ENCODE data around the gene PRRX1.

The PRRX1 gene

DNA sequence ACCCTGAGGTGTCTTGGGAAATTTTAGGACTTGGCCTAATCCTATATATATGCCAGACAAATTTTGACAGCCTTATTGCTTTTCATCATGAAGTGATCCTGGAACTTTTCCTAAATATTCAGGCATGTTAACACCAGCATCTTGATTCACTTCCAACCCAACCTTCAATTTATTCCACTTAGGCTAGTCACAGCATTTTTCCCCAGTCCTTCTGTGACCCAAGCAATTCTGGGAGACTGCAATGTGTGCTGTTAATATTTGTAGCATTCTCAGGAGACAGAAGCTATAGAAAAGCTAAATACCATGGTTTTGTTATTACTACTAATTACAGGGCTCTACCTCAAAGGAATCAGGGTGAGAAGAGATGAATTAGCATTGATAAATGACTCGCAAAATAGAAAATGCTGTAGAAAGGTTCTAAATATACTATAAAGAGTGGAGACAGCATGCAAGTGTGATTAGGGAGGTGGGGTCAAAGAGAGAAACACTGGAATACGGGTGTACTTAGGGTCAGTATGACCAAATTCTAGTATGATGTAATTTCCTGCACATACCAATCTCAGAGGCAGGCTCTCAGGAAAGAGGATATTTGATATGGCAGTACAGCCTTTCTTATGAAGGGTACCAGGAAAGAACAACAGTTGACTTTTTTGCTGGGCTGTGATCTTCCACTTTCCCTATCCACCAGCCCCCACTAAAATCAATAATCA lies 29.1 kb downstream of the PRRX1 start:
- DNase-seq: peak; percentile 93

DNA sequence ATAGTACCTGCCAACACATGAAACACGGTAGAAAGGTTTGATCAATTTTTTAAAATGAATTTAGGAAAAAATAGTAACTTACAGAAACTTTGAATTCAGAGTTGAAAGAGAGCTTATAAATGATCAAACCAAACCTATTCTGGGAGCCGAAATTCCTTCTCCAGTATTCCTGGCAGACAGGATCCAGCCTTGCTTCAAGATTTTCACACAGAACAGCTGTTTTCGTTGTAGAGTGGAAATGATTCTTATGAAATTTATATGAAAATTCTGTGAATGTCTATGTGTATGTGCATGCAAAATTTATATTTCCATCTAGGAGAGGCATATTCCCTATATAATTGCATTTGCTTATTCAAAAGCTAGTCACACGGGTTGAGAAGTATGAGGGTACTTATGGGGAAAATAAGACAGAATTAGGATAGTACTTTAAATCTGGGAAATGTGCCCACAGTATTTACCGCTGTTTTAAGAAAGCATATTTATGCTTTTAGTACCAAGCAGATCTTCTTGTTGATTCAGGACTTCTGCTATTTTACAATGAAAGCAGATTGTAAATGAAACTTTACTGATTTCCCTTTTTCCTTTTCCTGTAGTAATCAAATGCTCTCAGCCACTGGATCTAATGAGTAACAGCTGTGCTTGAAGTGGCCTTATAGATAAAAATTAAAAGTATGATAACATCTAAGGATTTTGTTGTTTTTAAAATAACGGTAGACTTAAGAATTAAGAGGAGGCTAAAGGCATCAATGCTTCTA lies 30.4 kb downstream of the PRRX1 start:
- DNase-seq: peak; percentile 57

DNA sequence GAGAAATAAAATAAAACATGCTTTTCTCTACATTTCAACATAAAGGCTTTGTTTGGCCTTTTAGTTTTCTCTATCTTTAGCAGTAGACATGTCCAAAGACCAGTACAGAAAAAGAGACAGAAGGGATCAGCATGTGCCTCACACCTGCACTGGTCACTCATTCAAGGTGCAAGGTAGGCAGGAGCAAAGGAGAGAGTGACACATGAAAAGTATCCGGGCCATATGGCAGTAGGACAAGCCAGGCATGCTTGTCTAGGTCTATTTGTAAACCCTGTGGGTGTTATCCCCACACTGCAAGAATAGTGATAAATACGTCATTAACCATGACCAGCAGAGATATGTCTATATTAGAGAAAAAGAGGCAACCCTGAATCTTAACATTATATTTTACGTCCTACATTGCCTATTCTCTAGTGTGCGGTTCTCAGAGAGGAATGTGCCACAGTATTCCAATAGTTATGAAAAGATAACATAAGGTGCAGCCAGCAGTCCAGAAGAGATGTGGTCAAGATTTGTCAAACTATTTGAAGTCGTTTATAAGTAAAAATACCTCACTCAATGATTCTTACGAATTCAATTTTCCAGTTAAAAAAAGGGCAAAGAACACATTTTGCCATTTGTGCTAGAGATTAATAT lies 32.1 kb downstream of the PRRX1 start:
- no peak for DNase-seq

DNA sequence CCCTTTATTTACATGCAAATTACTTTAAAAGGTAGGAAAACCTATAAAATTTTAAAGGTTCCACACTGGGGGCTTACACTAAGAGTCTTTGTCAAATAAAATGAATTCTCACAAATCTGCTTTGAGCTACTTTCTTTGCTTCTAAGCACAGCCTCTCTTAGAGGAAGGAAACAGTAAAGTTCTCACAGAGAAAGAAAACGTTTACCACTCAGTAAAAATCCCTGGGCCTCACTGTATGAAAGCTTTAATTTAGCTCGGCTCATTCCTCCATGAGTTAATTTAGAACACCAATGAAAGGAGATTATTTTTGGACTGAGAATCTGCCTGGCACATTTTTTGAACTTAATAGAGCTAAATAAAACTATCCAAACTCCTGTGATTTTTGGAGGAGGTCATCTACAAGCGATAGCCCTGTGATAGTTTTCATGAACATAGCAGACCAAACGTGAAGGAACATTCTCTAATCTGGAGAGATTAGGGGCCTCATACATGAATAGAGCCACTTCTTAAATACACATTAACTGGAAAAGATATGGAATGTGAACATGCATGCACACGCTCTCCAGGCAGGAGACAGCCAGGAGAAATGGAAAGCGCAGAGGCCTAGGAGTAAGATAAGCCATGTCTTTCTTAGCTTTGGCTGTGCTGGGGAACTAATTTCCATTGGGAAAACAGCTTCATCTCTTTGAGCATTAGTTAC lies 32.8 kb downstream of the PRRX1 start:
- DNase-seq: no peak

DNA sequence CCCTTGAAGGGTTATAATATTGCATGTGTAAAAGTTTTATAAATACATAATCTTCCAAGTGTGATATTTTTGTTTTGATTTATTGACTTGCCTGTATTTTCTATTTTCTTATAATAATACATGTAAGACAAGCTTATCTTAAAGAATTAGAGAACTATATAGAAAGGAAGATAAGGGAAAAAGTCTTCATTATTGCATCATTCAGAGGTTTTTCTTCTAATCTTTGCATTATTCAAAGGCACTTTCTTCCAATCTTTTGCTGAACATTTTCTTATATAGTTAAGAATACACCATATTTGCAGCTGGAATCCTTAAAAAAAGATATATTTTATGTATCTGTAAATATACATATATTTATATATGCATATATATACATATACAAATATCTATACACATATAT lies 33.4 kb downstream of the PRRX1 start:
- DNase-seq: no peak

DNA sequence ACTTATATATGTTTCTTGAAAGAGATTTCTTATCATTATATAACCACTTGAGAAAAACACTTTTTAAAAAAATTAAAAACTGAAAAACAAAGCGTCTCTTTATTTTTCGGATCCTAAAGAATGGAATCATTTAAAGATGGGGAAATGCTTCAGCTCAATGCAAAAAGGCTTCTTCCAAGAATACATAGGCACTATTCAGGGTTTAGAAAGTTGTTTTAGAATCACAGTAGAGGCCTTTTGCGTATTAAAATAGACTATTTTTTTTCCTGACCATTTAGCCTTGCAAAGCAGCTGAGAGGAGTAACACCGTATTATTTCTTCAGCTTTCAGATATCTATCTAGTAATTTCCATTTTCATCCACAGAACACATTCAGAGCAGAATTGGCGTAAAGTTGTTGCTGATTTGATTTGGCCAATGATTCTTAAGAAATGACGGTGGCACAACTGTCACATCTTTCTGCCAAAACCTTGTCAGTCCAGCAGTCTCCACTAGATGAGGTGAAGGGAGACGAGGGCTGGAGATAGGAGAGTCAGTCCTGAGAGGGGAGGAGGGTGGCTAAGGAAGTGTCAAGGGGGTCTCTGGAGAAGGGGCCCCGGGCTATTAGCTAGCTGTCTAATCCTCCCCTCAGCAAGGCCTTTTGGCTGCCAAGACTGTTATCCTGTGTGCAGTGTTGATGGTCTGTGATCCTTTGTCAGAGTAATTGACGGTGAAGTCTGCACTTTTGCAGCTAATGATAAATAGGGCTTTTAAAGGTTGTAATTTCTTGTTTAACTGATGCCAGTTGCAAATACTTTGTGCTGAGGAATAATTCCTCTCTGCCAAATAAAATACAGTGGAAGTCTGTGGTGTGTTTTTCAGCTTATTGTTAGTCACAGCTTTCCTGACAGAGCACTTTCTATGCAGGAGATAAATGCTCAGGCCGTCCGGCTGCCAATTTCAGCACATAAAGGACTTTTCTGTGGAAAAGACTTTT lies 34.7 kb downstream of the PRRX1 start:
- peak; percentile 89 for DNase-seq

DNA sequence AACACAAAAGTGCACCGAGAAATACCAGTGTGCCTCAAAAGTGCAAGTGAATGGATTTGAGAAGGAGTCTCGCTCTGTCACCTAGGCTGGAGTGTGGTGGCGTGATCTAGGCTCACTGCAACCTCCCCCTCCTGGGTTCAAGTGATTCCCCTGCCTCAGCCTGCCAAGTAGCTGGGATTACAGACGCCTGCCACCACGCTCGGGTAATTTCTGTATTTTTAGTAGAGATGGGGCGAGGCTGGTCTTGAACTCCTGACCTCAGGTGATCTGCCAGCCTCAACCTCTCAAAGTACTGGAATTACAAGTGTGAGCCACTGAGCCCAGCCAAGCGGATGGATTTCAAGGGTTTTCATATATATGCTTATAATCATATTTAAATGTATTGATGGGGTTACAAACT lies 35.8 kb downstream of the PRRX1 start:
- DNase-seq: no peak

DNA sequence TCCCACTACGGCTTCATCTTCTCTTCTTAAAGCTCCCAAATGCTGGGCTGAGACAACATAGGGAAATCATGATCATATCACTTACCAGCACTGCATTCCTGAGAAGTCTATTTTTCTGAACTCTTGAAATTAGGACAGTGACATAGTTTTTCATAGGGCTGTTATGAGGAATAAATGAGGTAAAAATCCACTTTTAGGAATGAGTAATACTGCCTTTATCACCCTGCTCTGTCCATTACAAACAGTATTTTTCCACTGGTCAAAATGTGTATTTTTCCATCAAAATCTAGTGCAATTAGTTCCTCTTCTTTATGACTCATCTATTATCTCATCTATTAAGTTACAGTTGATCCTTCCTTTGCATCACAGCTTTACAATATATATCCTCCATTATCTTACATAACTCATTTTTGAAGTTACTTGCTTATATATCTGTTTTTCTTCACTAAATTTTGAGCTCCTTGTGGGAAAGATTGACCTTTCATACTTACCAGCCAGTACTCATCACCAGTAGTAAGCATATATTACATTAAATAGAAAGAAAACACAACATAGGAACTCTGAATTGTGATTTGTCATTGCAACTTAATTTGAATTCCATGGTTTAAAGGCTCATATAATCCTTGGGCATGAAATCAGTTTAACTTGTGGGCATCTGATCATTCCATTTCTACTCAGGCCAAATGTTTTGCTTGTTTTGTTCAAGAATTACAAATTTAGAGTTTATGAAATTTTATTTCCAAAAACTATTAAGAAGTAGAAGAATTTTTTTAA lies 37.1 kb downstream of the PRRX1 start:
- peak; percentile 47 for DNase-seq

DNA sequence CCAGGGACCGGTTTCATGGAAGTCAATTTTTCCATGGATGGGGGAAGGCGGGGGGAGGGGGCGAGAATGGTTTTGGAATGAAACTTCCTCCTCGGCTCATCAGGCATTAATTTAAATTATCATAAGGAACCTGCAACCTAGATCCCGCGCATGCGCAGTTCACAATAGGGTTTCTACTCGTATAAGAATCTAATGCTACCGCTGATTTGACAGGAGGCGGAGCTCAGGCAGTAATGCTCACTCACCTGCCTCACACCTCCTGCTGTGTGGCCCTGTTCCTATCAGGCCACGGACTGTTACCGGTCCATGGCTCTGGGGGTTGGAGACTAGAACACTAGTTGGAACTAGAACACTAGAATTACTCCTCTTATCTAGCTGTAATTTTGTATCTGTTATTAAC lies 38.0 kb downstream of the PRRX1 start:
- no peak for DNase-seq

DNA sequence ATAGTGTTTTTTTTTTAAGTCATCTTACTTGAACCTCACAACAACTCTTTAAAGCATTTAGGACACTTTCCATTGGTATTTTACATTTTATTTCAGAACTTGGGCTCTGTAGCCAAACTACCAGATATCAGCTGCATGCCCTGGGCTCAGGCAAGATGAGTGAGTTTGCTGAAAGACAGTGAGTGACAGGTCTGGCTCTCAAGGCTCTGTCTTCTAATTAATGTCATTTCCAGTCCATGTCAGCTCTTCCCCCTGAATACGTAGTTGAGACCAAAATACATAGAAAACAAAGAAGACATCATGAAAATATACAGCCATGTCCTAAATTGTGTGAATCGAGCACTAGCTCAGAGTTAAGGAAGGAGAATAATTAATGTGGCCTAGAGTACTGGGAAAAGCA lies 39.7 kb downstream of the PRRX1 start:
- no peak for DNase-seq

DNA sequence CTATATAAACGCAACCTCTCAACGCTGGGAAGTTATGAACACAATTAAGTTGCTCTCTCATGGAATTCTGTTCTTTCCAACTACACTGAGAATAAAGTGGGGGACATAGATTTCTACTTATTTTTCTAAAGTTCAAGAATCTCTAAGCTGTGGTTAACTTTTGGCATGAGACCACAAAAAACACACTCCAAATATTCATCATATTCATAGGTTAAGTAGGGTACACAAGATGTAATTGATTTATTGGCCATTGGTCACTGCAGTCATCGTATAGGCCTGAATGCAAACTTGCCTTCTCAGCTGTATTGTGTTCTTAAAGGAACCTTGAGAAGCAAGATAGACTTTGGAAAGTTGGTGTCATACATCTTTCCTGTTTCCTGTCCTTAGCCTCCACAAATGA lies 40.3 kb downstream of the PRRX1 start:
- peak; percentile 91 for DNase-seq

DNA sequence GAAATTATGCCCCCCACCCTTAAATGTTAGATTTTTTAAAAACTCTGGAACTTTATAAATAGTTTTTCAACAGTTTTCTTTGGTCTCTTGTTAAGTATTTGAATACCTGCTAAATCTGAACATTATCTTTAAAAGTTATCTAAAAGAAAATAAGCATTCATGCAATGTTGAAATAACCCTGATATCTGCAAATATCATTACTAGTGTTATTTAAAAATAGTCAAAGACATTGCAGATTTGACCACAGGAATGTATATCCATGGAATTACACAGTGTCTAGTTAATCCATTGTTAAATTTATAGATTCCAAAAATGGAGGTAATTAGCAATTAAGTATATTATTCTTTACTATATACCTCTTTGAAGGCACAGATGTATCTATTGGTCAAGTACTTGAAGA lies 42.0 kb downstream of the PRRX1 start:
- DNase-seq: no peak

DNA sequence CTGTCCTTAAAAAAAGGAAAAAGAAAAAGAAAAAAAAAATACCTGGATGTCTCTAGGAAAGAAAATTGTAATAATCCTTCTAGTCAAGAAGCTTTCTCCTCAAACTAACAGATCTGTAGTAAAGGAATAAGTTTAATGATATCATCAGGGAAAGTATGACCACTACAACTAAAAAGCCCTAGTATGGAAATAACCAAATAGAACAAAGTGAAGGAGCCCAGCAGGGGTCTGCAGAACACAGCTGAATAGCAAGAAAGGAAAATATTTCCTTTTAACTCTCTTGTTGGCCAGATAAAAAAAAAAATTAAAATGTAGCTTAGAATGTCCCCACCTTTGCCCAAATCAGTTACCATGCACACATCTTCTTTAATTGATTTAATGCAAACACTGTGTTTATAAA lies 43.2 kb downstream of the PRRX1 start:
- DNase-seq: no peak

DNA sequence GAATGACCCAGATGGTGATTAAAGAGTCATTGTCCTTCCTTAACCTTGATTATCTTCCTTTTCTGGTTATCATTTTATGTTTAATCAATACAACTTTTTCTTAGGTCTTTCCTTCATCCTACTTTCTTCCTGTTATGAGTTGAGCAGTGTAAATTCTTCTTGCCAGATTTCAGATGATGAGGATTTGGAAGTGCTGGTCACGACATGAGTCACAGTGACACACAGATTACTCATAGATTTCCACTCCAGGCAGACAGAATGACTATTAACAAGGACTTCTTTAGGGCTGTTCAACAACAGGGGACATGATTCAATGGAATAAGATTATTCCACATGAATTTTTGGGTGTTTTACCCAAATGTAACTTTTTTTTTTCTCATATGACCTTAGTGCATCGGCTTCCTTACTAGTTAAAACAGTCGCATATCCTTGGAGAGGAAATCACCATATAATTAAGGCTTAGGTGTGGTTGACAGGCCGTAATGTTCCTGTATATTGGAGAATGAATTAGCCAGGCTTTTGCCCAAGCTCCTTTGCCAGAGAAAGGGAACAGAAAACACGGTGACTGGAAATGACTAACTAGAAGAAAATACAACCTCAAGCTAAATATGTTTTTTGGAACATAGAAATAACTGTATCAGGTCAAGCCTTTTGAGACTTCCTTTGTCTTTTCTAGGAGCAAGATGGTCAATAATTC lies 44.2 kb downstream of the PRRX1 start:
- peak; percentile 97 for DNase-seq

DNA sequence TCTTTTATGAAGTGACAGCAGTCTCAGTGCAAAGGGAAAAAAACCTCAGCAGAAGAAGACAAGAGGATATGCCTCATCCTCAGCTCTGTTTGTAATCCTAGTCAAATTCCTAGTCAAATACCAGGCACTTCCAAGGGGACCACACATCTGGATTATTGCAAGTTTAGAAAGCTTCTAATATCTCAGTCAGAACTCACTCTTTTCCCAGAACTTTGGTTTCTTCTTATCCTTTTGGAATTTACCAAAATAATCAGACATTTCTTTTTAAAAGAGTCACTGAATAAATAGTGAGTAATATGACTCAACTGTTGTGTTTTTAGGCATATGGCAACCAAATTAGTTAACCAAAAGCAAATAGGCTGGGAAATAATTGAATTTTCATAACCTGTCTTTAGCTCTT lies 47.8 kb downstream of the PRRX1 start:
- DNase-seq: peak; percentile 96

DNA sequence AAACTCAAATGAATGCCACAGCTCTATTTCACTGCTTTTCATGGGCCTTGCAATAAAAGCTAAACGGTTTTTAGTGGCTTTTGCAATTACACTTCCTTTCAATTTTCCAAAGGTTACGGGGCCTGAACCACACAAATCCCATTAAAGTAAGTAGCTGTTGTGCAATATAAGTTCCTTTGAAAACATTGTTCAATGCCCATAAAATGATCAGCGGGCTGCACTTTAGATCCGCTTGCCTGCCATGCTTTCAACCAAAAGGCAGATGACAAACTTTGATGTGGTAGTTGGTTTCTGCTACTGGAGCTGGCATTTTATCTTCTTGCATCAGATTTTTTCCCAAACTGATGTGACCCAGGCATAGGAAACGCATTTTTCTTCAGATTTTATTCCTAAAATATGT lies 50.2 kb downstream of the PRRX1 start:
- no peak for DNase-seq

DNA sequence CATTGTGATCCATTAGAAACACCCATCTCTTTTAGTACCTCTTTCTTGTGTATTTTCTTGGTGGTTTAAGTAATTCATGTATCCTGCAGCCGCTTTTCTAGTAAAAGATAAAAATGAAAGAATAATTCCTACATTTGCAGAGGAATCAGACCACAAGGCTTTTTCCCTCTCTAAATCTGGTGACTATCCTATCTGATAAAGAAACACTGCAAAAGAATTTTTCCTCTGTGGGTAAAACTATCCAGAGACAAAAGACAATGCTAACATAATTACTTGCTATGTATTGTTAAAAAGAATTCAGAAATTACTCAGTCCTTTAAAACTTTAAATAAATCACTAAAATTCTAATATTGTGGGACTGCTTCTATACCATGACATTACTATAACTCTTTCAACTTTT lies 51.0 kb downstream of the PRRX1 start:
- DNase-seq: no peak

DNA sequence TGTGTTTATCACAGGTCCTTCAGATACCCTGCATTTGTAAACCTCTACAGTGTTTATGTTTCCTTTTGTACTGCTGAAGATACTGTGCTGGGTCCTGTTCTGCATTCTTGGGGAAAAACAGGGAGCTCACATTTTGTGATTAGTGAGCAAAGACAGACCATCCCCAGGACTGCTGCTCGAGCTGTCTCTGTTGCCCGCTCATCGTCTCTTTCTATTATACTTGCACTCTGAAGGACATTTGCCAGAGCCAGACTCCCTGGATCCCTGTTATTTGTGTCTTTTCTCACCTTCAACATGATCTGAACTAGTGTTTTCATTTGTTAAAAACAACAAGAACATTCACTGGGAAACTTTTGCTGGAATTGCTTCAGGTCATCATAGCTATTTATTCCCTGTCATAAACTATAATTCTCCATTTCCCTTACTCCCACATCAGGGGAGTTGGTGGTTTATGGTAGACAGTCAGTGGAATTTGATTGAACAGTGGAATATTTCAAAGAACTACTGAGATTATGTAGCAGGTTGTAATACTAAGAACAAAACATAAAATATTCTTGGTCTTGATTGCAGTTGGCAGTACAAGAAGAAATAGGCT lies 53.0 kb downstream of the PRRX1 start:
- DNase-seq: no peak

DNA sequence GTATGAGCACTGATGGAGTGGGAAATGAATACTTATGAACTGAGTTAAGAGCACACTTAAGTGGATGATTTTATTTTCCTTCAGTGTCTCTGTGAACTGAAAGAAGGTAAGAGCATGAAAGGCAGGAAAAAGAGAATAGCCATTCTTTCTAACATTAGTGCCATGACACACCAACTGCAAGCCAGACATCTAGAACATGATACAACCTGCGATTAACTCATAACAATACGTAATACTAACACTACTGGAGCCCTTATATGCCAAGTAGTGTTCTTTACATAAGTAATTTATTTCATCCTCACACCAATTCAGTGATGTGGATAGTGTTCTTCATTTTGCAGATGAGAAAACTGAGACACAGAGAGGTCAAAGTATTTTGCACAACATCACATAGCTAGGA lies 56.7 kb downstream of the PRRX1 start:
- DNase-seq: no peak

DNA sequence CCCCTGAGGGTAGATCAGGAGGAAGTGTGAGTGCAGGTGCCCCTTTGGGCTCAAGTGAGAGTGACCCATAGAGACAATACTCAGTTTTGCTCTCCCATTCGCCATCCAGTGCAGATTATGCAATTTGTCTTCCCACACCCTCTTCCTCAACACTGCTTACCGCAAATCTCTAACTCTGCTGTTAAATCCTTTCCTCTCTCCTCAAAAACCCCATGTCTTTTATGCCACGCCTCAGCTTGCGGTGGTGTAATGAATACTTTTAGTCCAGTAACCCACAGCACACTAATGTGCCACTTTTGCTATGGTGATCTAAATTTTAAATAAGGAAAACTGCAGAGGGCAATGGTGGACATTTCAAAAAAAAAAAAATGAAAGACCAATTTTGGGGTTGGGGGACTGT lies 57.7 kb downstream of the PRRX1 start:
- DNase-seq: no peak

DNA sequence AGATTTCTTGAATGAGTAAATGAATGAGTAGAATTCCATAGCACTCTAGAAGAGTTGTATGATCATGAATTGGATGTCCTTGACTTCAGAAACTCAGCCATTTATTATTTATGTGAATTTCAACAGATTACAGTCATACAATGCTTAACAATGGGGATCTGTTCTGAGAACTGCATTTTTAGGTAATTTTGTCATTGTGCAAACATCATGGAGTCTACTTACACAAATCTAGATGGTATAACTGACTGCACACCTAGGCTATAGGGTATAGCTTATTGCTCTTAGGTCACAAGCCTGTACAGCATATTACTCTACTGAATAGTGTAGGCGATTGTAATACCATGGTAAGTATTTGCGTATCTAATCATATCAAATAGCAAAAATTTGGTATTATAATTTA lies 59.6 kb downstream of the PRRX1 start:
- DNase-seq: no peak
